ENCODE measurements around the gene PCNT. TPM values are rescaled to one million over a fixed set of nuclear protein-coding genes. Genes with fewer than 3 reads are reported as not detected.

PCNT gene
- total and polyA plus RNA-seq, 10 donors = 6.4 to 43.7 (median 35.4) TPM

DNA sequence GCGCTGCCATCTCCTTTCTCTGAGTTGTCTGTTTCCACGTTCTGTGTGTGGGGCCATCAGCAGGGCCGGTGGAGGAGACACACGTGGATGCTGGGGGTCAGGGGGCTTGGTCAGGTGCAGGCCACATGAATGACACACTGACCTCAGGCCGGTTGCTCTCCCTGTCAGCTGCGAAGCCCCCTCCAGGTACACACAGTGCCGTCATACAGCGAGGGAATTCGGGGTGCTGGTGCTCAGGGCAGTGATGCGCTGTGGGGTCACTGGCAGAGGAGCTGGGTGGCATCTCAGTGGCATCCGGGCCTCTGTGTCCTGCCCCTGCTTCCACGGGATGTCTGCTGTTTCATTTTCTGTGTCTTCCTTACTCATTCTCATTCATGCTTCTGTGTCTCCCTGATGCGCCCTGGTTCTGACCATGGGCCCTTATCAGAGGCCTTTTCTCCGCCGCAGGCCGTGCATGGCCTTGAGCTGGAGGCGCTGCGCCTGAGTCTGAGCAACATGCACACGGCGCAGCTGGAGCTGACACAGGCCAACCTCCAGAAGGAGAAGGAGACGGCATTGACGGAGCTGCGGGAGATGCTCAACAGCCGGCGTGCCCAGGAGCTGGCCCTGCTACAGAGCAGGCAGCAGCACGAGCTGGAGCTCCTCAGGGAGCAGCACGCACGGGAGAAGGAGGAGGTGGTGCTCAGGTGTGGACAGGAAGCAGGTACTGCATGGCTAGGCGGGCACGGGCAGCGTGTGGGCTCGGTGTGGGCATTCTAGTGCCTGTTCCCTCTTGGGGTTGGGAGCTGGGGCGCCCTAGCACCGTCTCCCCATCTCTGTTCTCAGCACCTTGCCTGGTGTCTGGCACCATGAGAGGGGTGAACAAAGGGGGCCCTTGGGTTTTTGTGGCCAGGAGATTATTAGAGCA lies 22.6 kb downstream of the PCNT start:
- H3K36me3 ChIP-seq = peaks cover 8 to 95% (median 65%) of the 10 kb centered on the region in 6 donors
- H3K27ac ChIP-seq = no peak overlapping the region
- no peak for DNase-seq
- intact Hi-C loops (cut with DNase I; ENCODE audit: low total_unique reads) = no loop called here
- no peaks in the 10 kb centered on the region for H3K9me3 ChIP-seq
- H3K4me3 ChIP-seq = no peak overlapping the region
- no peaks in the 10 kb centered on the region for H3K27me3 ChIP-seq (replicated peaks in 1 of 7)
- TF ChIP-seq POLR2A (IDR thresholded peaks at IDR 0.05) (no peak), POLR2AphosphoS5 (IDR thresholded peaks at IDR 0.05) (peak in 1 of 3 donors; percentile 38)
- no peaks in the 10 kb centered on the region for H3K4me1 ChIP-seq
- 91 to 96% (median 95%) methylated on average over 32 to 34 of the region's 34 CpGs for WGBS, 5 donors

DNA sequence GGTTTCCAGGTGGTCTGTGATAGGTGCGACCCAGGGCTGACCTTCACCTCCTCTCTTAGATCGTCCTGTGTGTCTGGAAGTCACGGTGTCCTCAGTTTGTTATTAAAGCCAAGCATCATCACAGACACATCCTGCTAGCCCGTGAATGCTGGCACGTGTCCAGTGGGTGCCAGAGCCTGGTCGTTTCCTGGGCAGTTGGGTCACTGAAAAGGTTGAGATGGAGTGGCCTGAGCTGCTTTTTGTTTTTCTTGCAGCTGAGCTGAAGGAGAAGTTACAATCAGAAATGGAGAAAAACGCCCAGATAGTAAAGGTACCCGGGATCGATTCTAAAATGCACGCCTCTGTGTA lies 23.2 kb downstream of the PCNT start:
- Histone ChIP-seq H3K27me3 (replicated peaks in 1 of 7) (no peaks in the 10 kb centered on the region), H3K36me3 (peaks cover 8 to 95% (median 71%) of the 10 kb centered on the region in 6 donors), H3K27ac (no peak overlapping the region), H3K4me1 (no peaks in the 10 kb centered on the region), H3K4me3 (no peak overlapping the region), H3K9me3 (no peaks in the 10 kb centered on the region)
- DNase-seq = no peak
- WGBS, 5 donors = 72 to 83% (median 82%) methylated on average over 10 of the region's 10 CpGs
- TF ChIP-seq POLR2A (IDR thresholded peaks at IDR 0.05) = no peak
- TF ChIP-seq, protein P1, sequence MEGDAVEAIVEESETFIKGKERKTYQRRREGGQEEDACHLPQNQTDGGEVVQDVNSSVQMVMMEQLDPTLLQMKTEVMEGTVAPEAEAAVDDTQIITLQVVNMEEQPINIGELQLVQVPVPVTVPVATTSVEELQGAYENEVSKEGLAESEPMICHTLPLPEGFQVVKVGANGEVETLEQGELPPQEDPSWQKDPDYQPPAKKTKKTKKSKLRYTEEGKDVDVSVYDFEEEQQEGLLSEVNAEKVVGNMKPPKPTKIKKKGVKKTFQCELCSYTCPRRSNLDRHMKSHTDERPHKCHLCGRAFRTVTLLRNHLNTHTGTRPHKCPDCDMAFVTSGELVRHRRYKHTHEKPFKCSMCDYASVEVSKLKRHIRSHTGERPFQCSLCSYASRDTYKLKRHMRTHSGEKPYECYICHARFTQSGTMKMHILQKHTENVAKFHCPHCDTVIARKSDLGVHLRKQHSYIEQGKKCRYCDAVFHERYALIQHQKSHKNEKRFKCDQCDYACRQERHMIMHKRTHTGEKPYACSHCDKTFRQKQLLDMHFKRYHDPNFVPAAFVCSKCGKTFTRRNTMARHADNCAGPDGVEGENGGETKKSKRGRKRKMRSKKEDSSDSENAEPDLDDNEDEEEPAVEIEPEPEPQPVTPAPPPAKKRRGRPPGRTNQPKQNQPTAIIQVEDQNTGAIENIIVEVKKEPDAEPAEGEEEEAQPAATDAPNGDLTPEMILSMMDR (IDR thresholded peaks at IDR 0.05 in 8 of 11, conservative IDR thresholded peaks at IDR 0.05 in 3 of 11) = no peak
- TF ChIP-seq POLR2AphosphoS5 (IDR thresholded peaks at IDR 0.05) = no peak
- intact Hi-C loops (cut with DNase I; ENCODE audit: low total_unique reads) = no loop called here

DNA sequence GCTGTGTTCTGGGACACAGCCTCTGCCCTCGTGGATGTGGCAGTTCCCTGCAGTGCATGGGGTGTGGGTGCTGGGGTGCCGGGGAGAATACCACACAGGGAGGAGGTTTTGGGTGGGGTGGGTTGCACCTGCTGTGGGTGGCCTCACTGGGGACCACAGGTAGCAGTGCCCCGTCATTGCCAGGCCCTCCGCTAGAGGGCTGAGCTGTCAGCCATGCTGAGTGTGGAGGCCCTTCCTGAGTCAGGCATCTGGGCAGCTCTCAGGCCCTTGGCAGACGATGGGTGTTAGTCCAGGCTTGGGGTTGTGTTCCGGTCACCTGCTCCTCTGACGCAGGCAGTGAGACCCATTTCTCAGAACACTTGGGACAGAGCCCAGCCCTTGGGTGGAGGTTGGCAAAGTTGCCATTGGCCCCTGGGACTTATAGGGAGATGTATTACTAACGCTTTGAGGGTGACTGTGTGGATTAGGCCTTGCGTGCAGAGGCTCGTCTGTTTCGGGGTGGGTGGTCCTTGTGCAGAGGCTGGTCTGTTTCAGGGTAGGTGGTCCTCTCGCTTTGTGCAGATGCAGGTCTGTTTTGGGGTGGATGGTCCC lies 23.9 kb downstream of the PCNT start:
- 93 to 97% (median 96%) methylated on average over 10 to 12 of the region's 12 CpGs for WGBS, 5 donors
- TF ChIP-seq POLR2AphosphoS5 (IDR thresholded peaks at IDR 0.05) (no peak), POLR2A (IDR thresholded peaks at IDR 0.05) (no peak)
- TF ChIP-seq, protein P1 (IDR thresholded peaks at IDR 0.05 in 8 of 11, conservative IDR thresholded peaks at IDR 0.05 in 3 of 11) = no peak
- intact Hi-C loops (cut with DNase I; ENCODE audit: low total_unique reads) = no loop called here
- no peak for DNase-seq
- no peaks in the 10 kb centered on the region for H3K9me3 ChIP-seq
- no peaks in the 10 kb centered on the region for H3K4me1 ChIP-seq
- no peak overlapping the region for H3K4me3 ChIP-seq
- H3K27ac ChIP-seq = no peak overlapping the region
- H3K27me3 ChIP-seq (replicated peaks in 1 of 7) = no peaks in the 10 kb centered on the region
- H3K36me3 ChIP-seq = peaks cover 8 to 95% (median 76%) of the 10 kb centered on the region in 6 donors

DNA sequence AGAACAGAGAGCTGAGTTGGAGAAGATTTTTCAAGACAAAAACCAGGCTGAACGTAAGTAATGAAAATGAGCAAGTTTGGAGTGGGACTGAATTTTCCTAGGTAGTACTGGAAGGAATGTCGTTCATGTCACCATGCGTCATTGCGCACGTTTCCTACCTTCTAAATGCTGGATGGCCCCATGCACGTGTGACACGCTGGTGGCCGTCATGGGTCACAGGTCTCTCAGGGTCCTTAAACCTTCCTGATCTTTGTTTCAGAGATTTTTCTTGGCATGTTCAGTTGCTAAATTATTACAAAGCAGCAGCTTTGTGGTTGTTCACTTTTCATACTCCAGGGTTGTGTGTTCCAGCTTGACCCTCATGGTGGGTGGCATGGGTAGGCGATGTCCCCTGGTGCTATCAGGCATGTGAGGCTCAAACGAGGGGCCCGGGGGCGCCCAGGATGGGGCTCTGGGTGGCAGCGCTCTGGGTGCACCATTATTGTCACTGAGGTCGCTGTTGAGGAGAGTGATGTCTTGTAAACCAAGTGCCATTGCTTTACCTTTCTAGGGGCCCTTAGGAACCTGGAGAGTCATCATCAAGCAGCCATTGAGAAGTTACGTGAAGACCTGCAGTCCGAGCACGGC lies 25.3 kb downstream of the PCNT start:
- Histone ChIP-seq H3K27me3 (replicated peaks in 1 of 7) (no peaks in the 10 kb centered on the region), H3K36me3 (peaks cover 8 to 100% (median 87%) of the 10 kb centered on the region in 6 donors), H3K4me1 (no peaks in the 10 kb centered on the region), H3K4me3 (no peak overlapping the region), H3K9me3 (no peaks in the 10 kb centered on the region), H3K27ac (no peak overlapping the region)
- WGBS, 5 donors = 95 to 98% (median 98%) methylated on average over 17 of the region's 17 CpGs
- DNase-seq = no peak
- intact Hi-C loops (cut with DNase I; ENCODE audit: low total_unique reads) = no loop called here
- no peak for TF ChIP-seq POLR2AphosphoS5 (IDR thresholded peaks at IDR 0.05)
- TF ChIP-seq, protein P1 (IDR thresholded peaks at IDR 0.05 in 8 of 11, conservative IDR thresholded peaks at IDR 0.05 in 3 of 11) = no peak
- TF ChIP-seq POLR2A (IDR thresholded peaks at IDR 0.05) = no peak

Data from spleen (tissue), 11 donors.